ENCODE measurements around the gene TIMM13.
"Not testable (repeated sequence)": the region's sequence is repeated elsewhere in the genome, so short reads cannot be mapped to it uniquely, and the experiment has no call there.

Gene TIMM13

DNA sequence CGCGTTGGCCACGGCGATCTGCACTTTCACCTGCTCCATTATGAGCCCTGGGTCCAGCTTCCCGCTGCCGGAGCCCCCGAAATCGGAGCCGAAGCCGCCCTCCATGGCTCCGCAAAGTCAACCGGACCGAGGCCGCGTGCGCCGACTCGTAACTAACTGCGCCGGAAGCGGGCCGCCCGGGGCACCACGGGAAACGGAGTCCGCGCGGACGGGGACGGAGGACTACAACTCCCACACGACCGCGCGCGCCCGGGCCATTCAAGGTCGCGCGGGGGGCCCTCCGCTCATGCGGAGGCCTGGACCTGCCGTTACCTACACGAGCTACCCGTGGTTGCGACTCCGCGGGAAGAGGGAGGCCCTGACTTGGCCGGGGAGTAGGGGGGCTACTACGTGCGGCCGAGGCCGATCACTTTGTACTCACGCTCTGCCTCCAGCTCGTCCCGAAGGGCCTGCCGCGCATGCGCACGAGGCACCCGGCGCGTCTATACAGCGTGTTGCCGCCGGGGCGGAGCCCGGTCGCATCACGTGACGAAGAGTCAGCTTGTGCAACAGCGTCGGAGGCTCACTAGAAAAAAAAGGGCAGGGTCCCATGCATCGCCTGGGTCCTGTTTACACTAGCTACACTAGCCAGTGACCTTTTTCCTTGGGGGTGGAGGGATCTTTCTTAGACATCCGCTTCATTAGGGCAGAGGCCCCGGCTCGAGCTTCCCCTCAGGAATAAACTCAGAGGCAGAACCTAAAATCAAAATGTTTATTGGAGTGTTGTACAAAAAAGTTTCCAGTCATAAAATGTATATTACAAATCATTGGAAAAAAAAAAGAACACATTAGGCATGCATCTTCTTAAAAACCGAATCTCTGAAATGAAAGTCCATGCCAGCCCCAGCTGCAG is at the start of gene TIMM13:
Gene TIMM13 (minus strand): TSS at position 158 of the 892 bp plus-strand sequence. CDS start 53 bp downstream, at position 105.
- DNase-seq = peak; percentile 97

DNA sequence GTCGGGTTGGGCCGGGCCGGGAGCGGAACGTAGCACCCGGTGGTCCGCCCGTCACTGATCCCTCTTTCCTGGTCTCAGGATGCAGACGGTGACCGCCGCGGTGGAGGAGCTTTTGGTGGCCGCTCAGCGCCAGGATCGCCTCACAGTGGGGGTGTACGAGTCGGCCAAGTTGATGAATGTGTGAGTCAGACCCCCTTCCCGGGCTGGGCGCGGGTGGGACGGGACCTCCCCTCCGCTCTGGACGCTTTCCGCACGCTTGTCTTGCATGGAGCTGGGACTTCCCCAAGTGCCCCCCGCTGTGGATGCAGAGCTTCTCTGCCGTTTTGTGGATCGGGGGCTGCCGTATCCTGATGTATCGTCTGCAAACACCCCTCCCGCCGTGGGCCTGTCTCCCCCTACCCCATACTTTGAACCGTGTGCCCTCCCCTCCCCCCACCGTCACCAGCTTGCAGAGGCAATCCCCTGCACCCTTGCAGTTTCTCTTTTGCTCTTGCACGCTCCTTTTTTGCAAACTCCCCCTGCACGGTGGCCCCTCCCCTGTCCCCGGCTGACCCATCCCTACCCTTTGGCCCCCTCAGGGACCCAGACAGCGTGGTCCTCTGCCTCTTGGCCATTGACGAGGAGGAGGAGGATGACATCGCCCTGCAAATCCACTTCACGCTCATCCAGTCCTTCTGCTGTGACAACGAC is 49.2 kb upstream of the TIMM13 start:
- peak; percentile 74 for DNase-seq

DNA sequence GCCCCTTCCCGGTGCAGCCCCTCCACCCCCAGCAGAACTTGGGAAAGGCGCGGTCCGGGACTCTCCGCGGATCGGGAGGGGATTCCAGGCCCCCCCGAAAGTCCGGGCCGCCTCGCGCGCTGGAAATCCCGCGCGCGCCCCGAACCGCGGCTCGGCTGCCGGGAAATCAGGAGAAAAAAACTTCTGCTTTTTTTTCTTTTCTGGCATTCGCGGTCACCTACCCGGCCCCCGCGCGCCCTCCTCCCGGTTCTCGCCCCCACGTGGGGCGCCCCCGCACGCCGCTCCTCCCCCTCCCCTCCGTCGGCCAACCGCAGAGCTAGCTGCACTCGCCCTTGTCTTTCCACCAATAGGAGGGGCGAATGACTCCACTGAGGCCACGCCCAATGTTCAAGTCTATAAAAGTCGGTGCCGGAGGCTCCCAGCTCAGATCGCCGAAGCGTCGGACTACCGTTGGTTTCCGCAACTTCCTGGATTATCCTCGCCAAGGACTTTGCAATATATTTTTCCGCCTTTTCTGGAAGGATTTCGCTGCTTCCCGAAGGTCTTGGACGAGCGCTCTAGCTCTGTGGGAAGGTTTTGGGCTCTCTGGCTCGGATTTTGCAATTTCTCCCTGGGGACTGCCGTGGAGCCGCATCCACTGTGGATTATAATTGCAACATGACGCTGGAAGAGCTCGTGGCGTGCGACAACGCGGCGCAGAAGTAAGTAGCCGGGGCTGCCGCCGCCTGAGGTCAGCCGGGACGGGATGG is 48.5 kb upstream of the TIMM13 start, which contains the start of gene GADD45B:
Gene GADD45B (plus strand): TSS at position 426 of the 749 bp plus-strand sequence. CDS start 232 bp downstream, at position 658.
- peak; percentile 96 for DNase-seq

DNA sequence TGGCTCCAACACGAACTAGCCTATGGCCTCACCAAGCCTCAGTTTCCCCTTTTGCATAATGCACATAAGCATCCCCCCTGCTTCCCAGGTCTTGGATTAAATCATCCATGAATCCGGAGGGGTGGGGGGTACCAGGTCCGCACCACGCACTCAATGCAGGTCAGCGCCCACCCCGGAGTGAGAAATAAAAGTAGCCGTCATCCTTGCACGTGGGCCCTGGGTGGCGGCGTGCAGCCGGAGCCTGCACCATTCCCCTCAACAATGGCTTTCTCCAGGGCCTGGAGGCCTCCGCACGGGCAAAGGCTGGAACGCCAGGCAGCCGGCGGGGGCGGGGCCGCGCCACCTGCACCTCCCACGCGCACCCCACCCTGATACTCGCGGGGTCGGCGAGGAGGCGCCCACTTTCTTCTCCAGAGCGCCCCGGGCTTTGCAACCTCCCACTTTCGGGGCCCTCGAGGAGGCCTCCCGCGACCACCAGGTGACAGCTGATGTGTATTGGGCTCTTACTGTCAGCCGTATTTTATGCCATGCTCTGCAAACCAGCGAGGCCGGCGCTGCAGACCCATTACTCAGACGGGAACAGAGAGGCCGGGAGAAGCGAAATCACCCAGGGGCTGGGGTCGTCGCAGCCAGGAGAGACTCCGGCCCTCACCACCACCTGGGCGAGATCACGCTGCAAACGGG is 47.8 kb upstream of the TIMM13 start:
- peak; percentile 73 for DNase-seq

DNA sequence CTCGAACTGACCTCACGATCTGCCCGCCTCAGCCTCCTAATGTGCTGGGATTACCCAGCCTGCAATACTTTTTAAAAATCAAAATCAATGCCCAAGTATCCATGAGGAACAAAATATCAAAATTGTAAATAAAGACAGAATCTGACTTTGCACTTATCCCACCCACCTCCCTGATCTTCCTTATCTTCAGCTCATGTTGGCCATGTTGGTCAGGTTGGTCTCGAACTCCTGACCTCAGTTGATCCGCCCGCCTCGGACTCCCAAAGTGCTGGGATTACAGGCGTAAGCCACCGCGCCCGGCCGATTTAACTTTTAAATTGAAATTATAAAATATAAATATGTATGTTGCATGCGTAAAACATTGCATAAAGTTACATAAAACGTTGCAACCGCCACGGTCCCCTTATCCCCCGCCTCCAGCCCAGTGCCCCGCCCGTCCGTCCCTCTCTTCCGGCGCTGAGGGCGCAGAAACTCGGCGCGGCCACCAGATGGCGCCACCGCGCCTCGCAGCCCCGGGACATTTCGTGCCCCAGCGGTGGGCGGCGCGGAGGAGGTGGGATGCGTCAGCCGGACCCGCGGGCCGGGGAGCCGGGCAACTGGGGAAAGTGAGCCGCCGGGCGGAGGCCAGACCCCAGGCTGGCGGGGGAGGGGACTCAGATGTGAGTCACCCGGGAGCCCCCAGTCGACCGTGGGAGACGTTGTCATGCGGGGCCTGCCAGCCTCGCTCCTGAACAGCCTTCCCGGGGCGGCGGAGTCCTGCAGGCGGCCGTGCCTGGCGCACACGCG is 47.0 kb upstream of the TIMM13 start:
- peak; percentile 93 for DNase-seq

DNA sequence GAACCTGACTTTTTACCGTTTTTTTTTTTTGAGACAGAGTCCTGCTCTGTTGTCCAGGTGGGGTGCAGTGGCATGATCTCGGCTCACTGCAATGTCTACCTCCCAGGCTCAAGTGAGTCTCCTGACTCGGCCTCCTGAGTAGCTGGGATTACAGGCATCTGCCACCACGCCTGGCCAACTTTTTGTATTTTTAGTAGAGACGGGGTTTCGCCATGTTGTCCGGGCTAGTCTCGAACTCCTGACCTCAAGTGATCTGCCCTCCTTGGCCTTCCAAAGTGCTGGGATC is 42.5 kb upstream of the TIMM13 start:
- not testable (repeated sequence) for DNase-seq

DNA sequence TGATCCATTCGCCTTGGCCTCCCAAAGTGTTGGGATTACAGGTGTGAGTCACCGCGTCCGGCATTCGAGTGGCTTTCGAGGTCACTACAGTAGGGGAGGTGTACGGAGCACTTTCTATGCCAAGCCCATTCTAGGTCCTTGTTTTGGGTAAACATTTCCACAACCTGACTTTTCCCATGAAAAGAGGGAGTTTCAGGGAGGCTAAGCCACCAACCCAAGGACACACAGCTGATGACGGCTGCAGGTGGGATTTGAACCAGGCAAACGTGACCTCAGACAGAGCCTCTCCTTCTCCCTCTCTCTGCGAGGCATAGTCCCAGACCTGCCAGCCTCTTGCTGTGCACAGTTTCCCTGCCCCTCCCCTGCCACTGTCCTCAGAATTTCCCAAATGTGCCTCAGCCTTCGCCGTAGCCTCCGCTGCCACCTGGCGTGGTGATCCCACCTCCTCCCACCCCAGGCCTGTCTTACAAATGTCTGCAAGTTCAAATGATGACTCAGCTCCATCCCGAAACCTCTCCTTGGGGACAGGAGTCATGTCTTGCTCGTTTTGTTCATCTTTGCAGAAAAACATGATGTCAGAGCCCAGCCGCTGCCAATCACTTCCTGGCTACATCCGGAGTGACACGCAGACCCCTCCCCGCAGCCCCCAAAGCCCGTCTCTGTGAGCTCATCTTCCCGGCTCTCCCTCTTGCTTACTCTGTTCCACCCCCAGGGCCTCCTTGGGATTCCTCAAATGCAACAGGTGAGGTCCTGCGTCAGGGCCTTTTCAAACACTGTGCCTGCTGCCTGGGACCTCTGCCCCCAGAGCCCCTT is 41.9 kb upstream of the TIMM13 start:
- no peak for DNase-seq

DNA sequence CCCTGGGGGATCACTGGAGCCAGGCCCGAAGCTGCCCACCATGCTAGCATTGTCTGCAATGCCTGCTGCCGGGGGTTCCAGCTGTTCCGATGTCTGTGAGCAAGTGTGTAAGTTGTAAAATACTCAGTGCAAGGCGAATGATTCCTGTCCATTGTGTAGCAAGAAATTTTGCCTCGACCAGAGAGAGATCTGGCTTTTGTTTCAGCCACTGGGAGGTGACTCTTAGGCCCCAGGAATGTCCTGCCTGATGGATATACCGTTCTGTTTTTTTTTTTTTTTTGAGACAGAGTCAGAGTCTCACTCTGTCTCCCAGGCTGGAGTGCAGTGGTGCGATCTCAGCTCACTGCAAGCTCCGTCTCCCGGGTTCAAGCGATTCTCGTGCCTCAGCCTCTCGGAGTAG is 41.2 kb upstream of the TIMM13 start:
- DNase-seq = no peak

DNA sequence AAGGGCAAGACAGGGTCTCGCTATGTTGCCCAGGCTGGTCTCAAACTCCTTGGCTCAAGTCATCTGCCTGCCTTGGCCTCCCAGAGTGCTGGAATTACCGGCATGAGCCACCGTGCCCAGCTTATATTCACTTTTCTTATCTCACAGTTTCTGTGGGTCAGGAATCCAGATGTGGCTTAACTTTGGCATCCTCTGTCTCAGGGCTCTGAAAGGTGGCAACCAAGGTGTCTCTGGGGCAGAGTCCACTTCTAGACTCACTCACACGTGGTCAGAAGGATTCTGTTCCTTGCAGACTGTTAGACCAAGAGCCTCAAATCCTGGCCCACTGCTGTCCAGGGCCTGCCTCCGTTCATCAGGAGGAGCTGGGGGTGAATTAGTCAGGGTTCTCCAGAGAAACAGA is 37.0 kb upstream of the TIMM13 start:
- no peak for DNase-seq

DNA sequence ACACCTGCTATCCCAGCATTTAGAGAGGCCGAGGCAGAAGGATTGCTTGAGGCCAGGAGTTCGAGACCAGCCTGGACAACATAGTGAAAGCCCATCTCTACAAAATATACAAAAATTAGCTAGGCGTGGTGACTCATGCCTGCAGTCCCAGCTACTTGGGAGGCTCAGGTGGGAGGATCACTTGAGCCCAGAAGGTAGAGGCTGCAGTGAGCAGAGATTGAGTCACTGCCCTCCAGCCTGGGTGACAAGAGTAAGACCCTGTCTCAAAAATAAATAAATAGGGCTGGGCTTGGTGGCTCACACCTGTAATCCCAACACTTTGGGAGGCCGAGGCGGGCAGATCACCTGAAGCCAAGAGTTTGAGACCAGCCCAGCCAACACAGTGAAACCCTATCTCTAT is 36.3 kb upstream of the TIMM13 start:
- DNase-seq = not testable (repeated sequence)

DNA sequence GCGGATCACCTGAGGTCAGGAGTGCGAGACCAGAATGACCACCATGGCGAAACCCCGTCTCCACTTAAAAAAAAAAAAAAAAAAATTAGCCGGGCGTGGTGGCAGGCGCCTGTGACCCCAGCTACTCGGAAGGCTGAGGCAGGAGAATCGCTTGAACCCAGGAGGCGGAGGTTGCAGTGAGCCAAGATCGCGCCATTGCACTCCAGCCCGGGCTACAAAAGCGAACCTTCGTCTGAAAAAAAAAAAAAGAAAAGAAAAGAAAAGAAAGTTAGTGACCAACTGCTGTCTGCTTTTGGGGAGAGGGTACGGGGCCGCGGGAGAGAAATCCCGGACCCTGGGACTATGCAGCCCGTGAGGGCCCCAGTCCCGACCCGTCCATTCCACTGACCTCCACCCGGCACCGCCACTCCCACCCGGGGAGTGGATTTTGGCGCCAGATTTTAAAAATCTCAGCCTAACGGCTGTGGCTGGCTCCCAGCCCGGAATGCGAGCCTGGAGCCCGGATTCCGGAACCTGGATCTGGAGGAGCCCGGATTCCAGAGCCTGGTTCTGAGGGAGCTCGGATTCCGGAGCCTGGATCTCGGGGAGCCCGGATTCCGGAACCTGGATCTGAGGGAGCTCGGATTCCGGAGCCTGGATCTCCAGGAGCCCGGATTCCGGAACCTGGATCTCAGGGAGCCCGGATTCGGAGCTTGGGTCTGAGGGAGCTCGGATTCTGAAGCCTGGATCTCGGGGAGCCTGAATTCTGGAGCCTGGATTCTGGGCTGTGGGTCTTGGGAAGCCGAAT is 35.4 kb upstream of the TIMM13 start:
- DNase-seq = no peak

DNA sequence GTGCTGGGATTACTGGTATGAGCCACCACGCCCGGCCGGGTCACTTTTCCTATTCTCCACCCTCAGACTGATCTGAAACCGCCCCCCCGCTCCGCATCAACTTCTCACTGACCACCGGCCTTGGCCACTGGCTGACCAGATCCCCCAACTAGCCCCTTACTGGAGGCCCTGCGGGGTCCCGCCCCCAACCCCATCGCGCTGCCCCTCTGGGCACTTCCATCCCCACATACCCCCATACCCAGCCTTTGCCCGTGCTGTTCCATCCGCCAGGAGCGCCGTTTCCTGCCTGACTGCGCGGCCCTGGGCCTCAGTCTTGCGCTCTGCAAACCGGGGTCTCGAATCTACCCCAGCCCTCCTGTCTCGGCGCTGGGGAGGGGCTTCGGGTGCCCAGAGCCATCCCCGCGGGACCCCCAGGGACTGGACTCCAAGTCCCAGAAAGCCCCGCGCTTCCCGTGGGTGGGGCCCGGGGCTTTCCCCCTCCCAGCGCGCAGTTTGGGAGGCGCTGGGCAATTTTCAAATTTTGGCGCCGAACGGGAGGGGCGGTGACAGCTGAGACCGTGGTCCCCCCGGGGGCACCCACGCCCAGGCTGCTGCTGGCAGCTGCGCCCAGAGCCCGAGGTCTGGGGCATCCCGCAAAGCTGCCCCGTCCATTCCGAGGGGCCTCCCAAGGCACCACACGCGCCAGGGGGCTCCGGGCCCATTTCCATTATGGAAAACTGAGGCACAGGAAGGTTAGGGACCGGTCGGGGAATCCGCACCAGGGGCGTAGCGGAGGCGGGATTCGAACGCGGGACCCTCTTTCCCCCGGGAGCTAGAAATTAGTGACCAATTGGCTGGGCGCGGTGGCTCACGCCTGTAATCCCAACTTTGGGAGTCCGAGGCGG is 34.6 kb upstream of the TIMM13 start:
- peak; percentile 73 for DNase-seq

DNA sequence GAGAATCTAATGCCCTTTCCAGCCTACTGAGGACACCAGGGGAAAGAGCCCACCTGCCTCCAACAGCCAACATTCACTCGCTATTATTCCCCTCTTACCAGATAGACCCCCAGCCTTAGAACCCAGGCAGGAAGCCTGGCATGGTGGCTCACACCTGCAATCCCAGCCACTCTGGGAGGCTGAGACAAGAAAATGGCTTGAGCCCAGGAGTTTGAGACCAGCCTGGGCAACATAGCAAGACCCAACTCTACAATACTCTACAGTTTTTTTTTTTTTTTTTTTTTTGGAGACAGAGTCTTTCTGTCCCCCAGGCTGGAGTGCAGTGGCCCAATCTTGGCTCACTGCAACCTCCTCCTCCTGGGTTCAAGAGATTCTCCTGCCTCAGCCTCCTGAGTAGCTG is 32.9 kb upstream of the TIMM13 start:
- DNase-seq = no peak

DNA sequence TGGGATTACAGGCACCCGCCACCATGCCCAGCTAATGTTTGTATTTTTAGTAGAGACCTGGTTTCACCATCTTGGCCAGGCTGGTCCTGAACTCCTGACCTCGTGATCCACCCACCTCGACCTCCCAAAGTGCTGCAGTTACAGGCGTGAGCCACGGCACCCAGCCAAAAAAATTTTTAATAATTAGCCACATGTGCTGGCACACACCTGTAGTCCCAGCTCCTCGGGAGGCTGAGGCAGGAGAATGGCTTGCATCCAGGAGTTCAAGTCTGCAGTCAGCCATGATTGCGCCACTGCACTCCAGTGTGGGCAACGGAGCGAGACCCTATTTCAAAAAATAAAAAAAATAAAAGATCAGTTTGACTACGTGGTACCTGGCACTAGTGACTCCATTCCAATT is 31.4 kb upstream of the TIMM13 start:
- DNase-seq = not testable (repeated sequence)

DNA sequence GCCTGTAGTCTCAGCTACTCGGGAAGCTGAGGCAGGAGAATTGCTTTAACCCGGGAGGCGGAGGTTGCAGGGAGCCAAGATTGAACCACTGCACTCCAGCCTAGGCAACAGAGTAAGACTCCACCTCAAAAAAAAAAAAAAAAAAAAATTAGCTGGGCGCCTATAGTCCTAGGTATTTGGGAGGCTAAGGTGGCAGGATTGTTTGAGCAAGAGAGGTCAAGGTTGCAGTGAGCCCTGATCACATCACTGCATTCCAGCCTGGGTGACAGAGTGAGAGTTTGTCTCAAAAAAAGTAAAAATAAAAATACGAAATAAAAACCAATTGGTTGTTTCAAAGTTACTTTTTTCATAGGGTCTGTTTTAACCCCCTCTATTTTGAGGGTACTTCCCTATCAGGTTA is 30.7 kb upstream of the TIMM13 start:
- no peak for DNase-seq

DNA sequence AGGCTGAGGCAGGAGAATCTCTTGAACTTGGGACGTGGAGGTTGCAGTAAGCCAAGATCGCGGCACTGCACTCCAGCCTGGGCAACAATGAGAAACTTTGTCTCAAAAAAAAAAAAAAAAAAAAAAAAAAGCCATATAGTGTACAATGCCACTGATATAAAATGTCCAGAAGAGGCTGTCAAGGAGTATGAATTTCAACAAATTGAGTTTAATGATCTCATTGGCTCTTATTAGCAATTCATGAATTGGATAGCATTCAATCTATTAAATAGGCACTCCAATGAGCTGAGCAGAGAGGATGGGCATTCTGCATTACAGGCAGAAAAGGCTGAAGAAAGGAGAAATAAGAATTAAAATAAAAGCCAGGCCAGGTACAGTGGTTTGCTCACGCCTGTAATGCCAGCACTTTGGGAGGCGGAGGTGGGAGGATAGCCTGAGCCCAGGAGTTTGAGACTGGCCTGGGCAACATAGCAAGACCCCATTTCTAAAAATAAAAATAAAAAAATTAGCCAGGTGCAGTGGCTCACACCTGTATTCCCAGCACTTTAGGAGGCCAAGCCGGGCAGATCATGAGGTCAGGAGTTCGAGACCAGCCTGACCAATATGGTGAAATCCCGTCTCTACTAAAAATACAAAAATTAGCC is 30.1 kb upstream of the TIMM13 start:
- no peak for DNase-seq

DNA sequence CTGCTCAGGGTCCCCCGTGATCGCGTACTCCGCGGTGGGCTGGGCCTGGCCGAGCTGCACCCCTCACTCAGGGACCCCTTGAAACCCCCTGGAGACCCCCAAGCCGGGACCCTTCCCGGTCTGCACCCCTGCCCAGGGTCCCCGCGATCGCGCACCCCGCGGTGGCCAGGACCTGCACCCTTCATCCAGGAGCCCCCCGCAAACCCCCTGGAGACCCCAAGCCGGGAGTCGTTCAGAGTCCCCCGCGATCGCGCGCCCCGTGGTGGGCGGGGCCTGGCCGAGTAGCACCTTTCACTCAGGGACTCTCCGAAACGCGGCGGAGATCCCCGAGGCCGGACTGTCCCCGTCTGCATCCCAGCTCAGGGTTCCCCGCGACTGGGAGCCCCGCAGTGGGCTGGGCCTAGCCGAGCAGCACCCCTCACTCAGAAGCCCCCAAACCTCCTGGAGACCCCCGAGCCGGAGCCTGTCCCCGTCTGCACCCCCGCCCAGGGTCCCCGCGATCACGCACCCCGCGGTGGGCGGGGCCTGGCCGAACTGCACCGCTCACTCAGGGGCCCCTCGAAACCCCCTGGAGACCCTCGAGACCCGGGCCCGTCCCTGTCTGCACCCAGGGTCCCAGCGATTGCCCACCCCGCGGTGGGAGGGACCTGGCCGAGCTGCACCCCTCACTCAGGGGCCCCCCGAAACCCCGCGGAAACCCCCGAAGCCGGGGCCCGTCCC is 28.6 kb upstream of the TIMM13 start:
- DNase-seq = peak; percentile 49

Data from activated naive CD4-positive, alpha-beta T cell treated with anti-CD3 and anti-CD28 coated beads, Interleukin-2, amount 50 U/mL, for 16 hours (primary cell).